ENCODE data around the gene WASF2.

Gene WASF2

GRCh38 chr1:27446496-27447020 lies 43.4 kb downstream of the WASF2 start:
- H3K4me3 ChIP-seq (replicated peaks in 1 of 2; ENCODE audit: low read depth in 2 of 2, low read length in 2 of 2): no peak overlapping the region
- TF ChIP-seq CTCF (IDR thresholded peaks at IDR 0.05; ENCODE audit: low read depth, low read length): no peak
- no peak for DNase-seq (ENCODE audit: low read depth in 2 of 2)

- no peak overlapping the region for H3K4me3 ChIP-seq (replicated peaks in 1 of 2; ENCODE audit: low read depth in 2 of 2, low read length in 2 of 2)
- no peak for TF ChIP-seq CTCF (IDR thresholded peaks at IDR 0.05; ENCODE audit: low read depth, low read length)
- DNase-seq (ENCODE audit: low read depth in 2 of 2): peak in 1 of 2 donors; percentile 29
Observed at GRCh38 chr1:27445177-27445936, 44.6 kb downstream of the WASF2 start.

- no peak for DNase-seq (ENCODE audit: low read depth in 2 of 2)
- H3K4me3 ChIP-seq (replicated peaks in 1 of 2; ENCODE audit: low read depth in 2 of 2, low read length in 2 of 2): no peak overlapping the region
- TF ChIP-seq CTCF (IDR thresholded peaks at IDR 0.05; ENCODE audit: low read depth, low read length): no peak
Observed at GRCh38 chr1:27444632-27445031, 45.3 kb downstream of the WASF2 start.

- no peak for DNase-seq (ENCODE audit: low read depth in 2 of 2)
- TF ChIP-seq CTCF (IDR thresholded peaks at IDR 0.05; ENCODE audit: low read depth, low read length): no peak
- no peak overlapping the region for H3K4me3 ChIP-seq (replicated peaks in 1 of 2; ENCODE audit: low read depth in 2 of 2, low read length in 2 of 2)
Observed at GRCh38 chr1:27439150-27439549, 50.8 kb downstream of the WASF2 start.

- TF ChIP-seq CTCF (IDR thresholded peaks at IDR 0.05; ENCODE audit: low read depth, low read length): no peak
- no peak overlapping the region for H3K4me3 ChIP-seq (replicated peaks in 1 of 2; ENCODE audit: low read depth in 2 of 2, low read length in 2 of 2)
- no peak for DNase-seq (ENCODE audit: low read depth in 2 of 2)
Observed at GRCh38 chr1:27438621-27439061, 51.3 kb downstream of the WASF2 start.

GRCh38 chr1:27436204-27437159 lies 53.5 kb downstream of the WASF2 start:
- H3K4me3 ChIP-seq (replicated peaks in 1 of 2; ENCODE audit: low read depth in 2 of 2, low read length in 2 of 2): no peak overlapping the region
- peak; percentile 62 to 80 for DNase-seq (ENCODE audit: low read depth in 2 of 2)

More at GRCh38 chr1:27436204-27437159, 53.5 kb downstream of the WASF2 start:
- no peak for TF ChIP-seq CTCF (IDR thresholded peaks at IDR 0.05; ENCODE audit: low read depth, low read length)
